Breast epithelium (tissue), 4 donors: ENCODE results near the gene RRP15. TPM values are rescaled to one million over a fixed set of nuclear protein-coding genes. Genes with fewer than 3 reads are reported as not detected.

ENCODE experiments used
- DNase-seq, 2 donors: peaks; one replicate each; pipeline ENCODE4 v3.0.0-alpha.2; 2019; ENCODE audit warnings: low spot score in 2 of 2
- H3K27ac ChIP-seq, 2 donors: fragments of 200-600 bp; sonication (generic) in 1 of 2; one replicate each; pipeline ENCODE4 v1.5.1; 2016 to 2019; ENCODE audit warnings: mild to moderate bottlenecking in 1 of 2
- H3K27me3 ChIP-seq, 2 donors: fragments of 200-600 bp; sonication (generic) in 1 of 2; one replicate each; pipeline versions ENCODE4 v1.5.1 to v1.6.0; 2017 to 2019; ENCODE audit warnings: control low read depth in 1 of 2, mild to moderate bottlenecking in 1 of 2
- H3K36me3 ChIP-seq: fragments of 200-600 bp; one replicate; pipeline ENCODE4 v1.5.1; 2019
- H3K4me1 ChIP-seq, 2 donors: fragments of 200-600 bp; sonication (generic); one replicate each; pipeline ENCODE4 v1.5.1; 2016 to 2019; ENCODE audit warnings: control low read depth in 1 of 2
- H3K4me3 ChIP-seq, 3 donors: fragments of 200-600 bp; sonication (generic); 1 replicate in 2 of 3; 2 replicates in 1 of 3; pipeline ENCODE4 v1.5.1; 2016 to 2019; ENCODE audit warnings: mild to moderate bottlenecking in 3 of 3, moderate library complexity in 2 of 3
- H3K9me3 ChIP-seq, 2 donors: fragments of 200-600 bp; sonication (generic) in 1 of 2; one replicate each; pipeline ENCODE4 v1.5.1; 2016 to 2019; ENCODE audit warnings: control low read depth in 1 of 2
- CTCF ChIP-seq, 3 donors: fragments of 450-650 bp; IDR thresholded peaks; one replicate each; pipeline ENCODE4 v1.5.1; 2016 to 2017; ENCODE audit warnings: antibody characterized with exemption in 3 of 3, mild to moderate bottlenecking in 3 of 3, moderate library complexity in 3 of 3
- POLR2A ChIP-seq: fragments of 450-650 bp; IDR thresholded peaks from one replicate; pipeline ENCODE4 v1.6.1; 2016; ENCODE audit warnings: antibody characterized with exemption, mild to moderate bottlenecking, moderate library complexity
- POLR2AphosphoS5 ChIP-seq, 3 donors: sonication (generic); formaldehyde crosslinking; IDR thresholded peaks; one replicate each; pipeline ENCODE4 v1.6.1; 2017; ENCODE audit warnings: antibody characterized with exemption in 3 of 3
- intact Hi-C: fragments of 100-400 bp; cut with DNase I; formaldehyde crosslinking; loops from one replicate; pipeline ENCODE4 v1.15.1; 2023; ENCODE audit warnings: low total_unique reads
- total RNA-seq, 3 donors: library from RNA; depleted of rRNA; stranded (reverse); fragments of >200 nt; gene quantifications; one replicate each; pipeline ENCODE4 v1.1.0, GENCODE V29; 2016

The RRP15 gene
- total RNA-seq, 3 donors from 2014 or later, result 6.2 to 8.8 (median 7.8) TPM

GRCh38 chr1:218259339-218259738 lies 25.8 kb upstream of the RRP15 start:
- Histone ChIP-seq H3K27ac (no peak overlapping the region), H3K4me3 (no peak overlapping the region), H3K36me3 (no peaks in the 10 kb centered on the region), H3K27me3 (no peaks in the 10 kb centered on the region), H3K9me3 (peaks cover 12 to 20% of the 10 kb centered on the region in 2 donors), H3K4me1 (no peaks in the 10 kb centered on the region)
- no peak for DNase-seq
- no peak for TF ChIP-seq POLR2AphosphoS5 (IDR thresholded peaks at IDR 0.05)
- TF ChIP-seq CTCF (IDR thresholded peaks at IDR 0.05), result no peak
- TF ChIP-seq POLR2A, result no peak
- intact Hi-C loops, result no loop called here

- Histone ChIP-seq H3K36me3 (no peaks in the 10 kb centered on the region), H3K4me3 (no peak overlapping the region), H3K9me3 (peaks cover 12 to 20% of the 10 kb centered on the region in 2 donors), H3K4me1 (no peaks in the 10 kb centered on the region), H3K27ac (no peak overlapping the region), H3K27me3 (no peaks in the 10 kb centered on the region)
- no peak for TF ChIP-seq CTCF (IDR thresholded peaks at IDR 0.05)
- no peak for DNase-seq
- intact Hi-C loops, result no loop called here
These were observed 25.3 kb upstream of the RRP15 start for GRCh38 chr1:218259800-218260199.

- H3K27me3 ChIP-seq, result no peaks in the 10 kb centered on the region
- intact Hi-C loops, result no loop called here
- H3K4me1 ChIP-seq, result no peaks in the 10 kb centered on the region
- H3K27ac ChIP-seq, result no peak overlapping the region
- peaks cover 12 to 20% of the 10 kb centered on the region in 2 donors for H3K9me3 ChIP-seq
- no peak for DNase-seq
- H3K36me3 ChIP-seq, result no peaks in the 10 kb centered on the region
- no peak overlapping the region for H3K4me3 ChIP-seq
- TF ChIP-seq POLR2A (no peak), POLR2AphosphoS5 (IDR thresholded peaks at IDR 0.05) (no peak), CTCF (IDR thresholded peaks at IDR 0.05) (no peak)
These were observed 22.8 kb upstream of the RRP15 start for GRCh38 chr1:218262259-218262658.

- TF ChIP-seq POLR2AphosphoS5 (IDR thresholded peaks at IDR 0.05), result no peak
- no peak for TF ChIP-seq CTCF (IDR thresholded peaks at IDR 0.05)
- TF ChIP-seq POLR2A, result no peak
- H3K4me1 ChIP-seq, result no peaks in the 10 kb centered on the region
- intact Hi-C loops, result no loop called here
These were observed 18.7 kb upstream of the RRP15 start for GRCh38 chr1:218266356-218266755.

GRCh38 chr1:218272366-218272765 lies 12.7 kb upstream of the RRP15 start:
- no peaks in the 10 kb centered on the region for H3K4me1 ChIP-seq
- H3K4me3 ChIP-seq, result no peak overlapping the region
- H3K9me3 ChIP-seq, result no peaks in the 10 kb centered on the region
- H3K27me3 ChIP-seq, result no peaks in the 10 kb centered on the region
- no peak for DNase-seq
- TF ChIP-seq POLR2AphosphoS5 (IDR thresholded peaks at IDR 0.05) (no peak), POLR2A (no peak), CTCF (IDR thresholded peaks at IDR 0.05) (no peak)
- intact Hi-C loops, result no loop called here
- H3K27ac ChIP-seq, result no peak overlapping the region
- H3K36me3 ChIP-seq, result no peaks in the 10 kb centered on the region

More at GRCh38 chr1:218266356-218266755, 18.7 kb upstream of the RRP15 start:
- H3K27me3 ChIP-seq, result no peaks in the 10 kb centered on the region
- no peak for DNase-seq
- no peaks in the 10 kb centered on the region for H3K9me3 ChIP-seq
- no peak overlapping the region for H3K4me3 ChIP-seq
- H3K27ac ChIP-seq, result no peak overlapping the region
- no peaks in the 10 kb centered on the region for H3K36me3 ChIP-seq
